Adrenal gland (tissue), 5 donors: ENCODE measurements around the gene PICK1.

Source experiments
- POLR2A ChIP-seq, 2 donors: fragments of 450-650 bp; IDR thresholded peaks; one replicate each; pipeline ENCODE4 v1.6.1; 2017; ENCODE audit warnings: antibody characterized with exemption in 2 of 2, mild to moderate bottlenecking in 2 of 2, moderate library complexity in 1 of 2
- TF ChIP-seq, protein P1 (sequence below), 6 experiments: fragments of 450-650 bp in 4 of 6; fragments of 200-600 bp in 2 of 6; sonication (generic) in 1 of 6; IDR thresholded peaks; 1 replicate in 5 of 6; 2 replicates in 1 of 6; pipeline versions ENCODE4 v1.5.1 to v1.8.0; 2016 to 2021; ENCODE audit warnings: antibody characterized with exemption in 6 of 6, mild to moderate bottlenecking in 2 of 6, moderate library complexity in 1 of 6
- donor health status: DM: no; HTN: no; CAD: no.

DNA sequence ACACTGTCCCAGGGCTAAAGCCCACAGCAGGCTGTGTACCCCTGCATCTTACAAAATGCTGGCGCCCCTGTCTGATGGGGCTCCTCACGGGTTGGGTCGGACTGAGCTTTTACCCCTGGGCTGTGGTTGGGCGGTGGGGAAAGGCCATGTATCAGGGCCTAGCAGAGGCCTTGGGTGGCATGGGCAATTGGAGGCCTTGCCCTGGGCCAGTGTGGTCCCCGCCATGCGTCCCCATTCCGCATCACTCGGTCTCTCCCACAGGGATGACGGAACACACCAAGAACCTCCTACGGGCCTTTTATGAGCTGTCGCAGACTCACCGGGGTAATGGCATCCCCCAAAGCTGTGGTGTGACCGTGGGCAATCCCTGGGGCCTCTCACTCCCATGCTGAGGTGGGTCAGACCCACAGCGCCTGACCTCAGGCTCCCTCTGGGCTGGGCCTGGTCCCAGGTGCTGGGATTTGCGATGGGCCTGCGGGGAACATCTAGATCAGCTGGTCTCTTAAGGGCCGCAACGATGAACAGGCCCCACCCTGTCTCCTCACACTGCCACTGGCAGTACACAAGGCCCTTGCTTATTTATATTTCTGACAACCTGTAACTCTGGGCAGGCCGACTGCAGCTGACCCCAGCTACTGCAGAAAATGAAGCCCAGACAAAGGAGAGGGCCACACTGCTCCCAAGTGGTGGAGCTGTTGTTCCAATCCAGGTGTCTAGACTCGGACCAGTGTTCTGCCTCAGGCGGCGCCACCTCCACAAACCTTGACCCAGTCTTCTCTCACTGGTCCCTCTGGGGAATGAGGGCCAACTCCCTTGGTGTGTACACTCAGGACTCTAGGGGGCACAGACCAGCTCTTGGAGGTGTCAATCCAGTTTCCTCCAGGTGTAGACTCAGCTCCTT lies 14.5 kb downstream of the PICK1 start:
- TF ChIP-seq, protein P1, sequence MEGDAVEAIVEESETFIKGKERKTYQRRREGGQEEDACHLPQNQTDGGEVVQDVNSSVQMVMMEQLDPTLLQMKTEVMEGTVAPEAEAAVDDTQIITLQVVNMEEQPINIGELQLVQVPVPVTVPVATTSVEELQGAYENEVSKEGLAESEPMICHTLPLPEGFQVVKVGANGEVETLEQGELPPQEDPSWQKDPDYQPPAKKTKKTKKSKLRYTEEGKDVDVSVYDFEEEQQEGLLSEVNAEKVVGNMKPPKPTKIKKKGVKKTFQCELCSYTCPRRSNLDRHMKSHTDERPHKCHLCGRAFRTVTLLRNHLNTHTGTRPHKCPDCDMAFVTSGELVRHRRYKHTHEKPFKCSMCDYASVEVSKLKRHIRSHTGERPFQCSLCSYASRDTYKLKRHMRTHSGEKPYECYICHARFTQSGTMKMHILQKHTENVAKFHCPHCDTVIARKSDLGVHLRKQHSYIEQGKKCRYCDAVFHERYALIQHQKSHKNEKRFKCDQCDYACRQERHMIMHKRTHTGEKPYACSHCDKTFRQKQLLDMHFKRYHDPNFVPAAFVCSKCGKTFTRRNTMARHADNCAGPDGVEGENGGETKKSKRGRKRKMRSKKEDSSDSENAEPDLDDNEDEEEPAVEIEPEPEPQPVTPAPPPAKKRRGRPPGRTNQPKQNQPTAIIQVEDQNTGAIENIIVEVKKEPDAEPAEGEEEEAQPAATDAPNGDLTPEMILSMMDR (IDR thresholded peaks at IDR 0.05), result no peak
- TF ChIP-seq POLR2A (IDR thresholded peaks at IDR 0.05), result no peak
